Measurements from ENCODE around the gene TFAP2A. TPM values are rescaled to one million over a fixed set of nuclear protein-coding genes. Genes with fewer than 3 reads are reported as not detected.

TFAP2A gene
- total and polyA plus RNA-seq, 2 experiments from 2014 or later: 2.5 to 7.2 TPM

DNA sequence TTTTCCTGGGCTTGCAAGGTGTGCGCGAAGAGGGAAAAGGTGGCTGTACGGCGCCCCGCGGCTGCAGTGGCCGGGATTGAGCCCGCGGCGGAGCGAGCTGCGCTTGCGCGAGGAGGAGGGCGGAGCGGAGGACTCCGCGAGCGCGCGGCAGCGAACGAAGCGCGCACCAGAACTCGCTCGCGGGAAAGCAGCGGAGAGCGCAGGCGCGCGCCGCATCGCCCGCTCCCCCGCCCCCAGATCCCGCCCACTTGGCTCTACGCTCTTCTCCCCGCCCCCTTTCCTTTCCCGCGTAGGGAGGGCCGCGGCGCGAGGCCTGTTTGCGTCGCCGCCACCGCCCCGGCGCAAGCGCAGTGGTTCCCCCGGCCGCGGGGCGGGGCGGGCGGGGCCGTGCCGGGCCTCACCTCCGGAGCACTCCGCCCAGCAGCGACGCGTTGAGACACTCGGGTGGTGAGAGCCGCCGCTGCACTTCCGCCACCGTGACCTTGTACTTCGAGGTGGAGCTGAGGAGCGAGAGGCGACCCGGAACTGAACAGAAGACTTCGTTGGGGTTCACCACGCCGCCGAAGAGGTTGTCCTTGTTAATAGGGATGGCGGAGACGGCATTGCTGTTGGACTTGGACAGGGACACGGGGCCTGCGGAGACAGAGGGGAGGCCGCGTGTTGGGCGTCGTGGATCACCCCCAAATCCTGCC, 10.6 kb downstream of the TFAP2A start:
- Histone ChIP-seq H3K9ac (peak overlapping the region; percentile 81), H3K9me3 (ENCODE audit: low read depth) (no peaks in the 10 kb centered on the region), H3F3A (ENCODE audit: insufficient read depth) (peaks cover 41% of the 10 kb centered on the region), H3K9me2 (ENCODE audit: insufficient read depth) (no peaks in the 10 kb centered on the region), H3K4me1 (ENCODE audit: insufficient read depth) (peaks cover 7% of the 10 kb centered on the region), H3K4me3 (peak overlapping the region; percentile 79), H3K36me3 (ENCODE audit: low read depth) (peaks cover 15% of the 10 kb centered on the region; the same call in 1 of the 2 replicates), H3K27ac (peak overlapping the region; percentile 72), H3K27me3 (replicated peaks; ENCODE audit: insufficient read depth) (0 out of 2 replicates have a peak, but pooled peaks cover 3% of the 10 kb centered on the region), H3K79me2 (ENCODE audit: insufficient read depth) (peaks cover 49% of the 10 kb centered on the region), H2AFZ (peak overlapping the region; percentile 89), H4K20me1 (ENCODE audit: insufficient read depth) (no peaks in the 10 kb centered on the region), H3K4me2 (ENCODE audit: unreplicated experiment) (peak overlapping the region; percentile 96)
- TF ChIP-seq EZH2 (IDR thresholded peaks at IDR 0.05; ENCODE audit: insufficient read depth, poor library complexity, severe bottlenecking) (no peak), EZH2phosphoT487 (IDR thresholded peaks at IDR 0.05; ENCODE audit: insufficient read depth, low read depth) (no peak)
- DNase-seq: peak; percentile 98
- WGBS, 2 experiments (ENCODE audit: low coverage in 1 of 2, low lambda C conversion rate in 2 of 2, missing lambda C conversion rate in 2 of 2): 1 to 2% methylated on average over 25 to 49 of the region's 87 CpGs
- in situ Hi-C loops (cut with MboI): loop anchor here (25.0 kb wide), 1 partner anchor 1417 kb away; no protein-coding TSS in a partner anchor

DNA sequence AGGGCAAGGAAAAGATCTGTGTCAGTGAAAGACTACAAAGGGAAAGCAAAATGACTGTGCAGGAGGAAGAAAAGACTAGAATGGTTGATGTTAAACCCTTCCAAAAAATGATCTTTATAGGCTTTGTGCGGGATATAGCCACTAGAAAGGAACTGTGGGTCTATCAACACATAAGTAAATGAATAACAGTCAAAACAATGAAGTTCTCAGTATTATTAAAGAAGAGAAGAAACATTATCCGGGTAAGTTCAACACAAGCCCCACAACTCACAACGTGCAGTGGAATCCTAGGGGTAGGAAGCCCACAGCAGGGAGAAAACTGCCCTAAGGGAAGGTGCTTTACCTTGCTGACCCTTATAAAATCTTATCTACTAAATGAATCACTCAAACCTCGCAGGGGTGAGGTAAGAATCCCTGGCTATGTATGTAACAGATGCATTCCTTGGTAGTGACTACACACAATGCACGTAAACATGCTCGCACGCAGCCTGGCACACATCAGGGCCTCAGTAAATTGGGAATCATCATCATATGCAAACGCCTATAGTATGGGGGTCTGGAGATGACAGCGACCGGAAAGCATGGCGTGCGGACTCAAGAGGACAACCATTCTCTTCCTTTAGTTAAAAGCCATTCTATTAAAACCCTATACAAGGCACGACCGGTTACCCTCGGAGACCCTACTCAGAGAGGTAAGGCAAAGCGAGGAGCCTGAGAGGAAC, 11.3 kb downstream of the TFAP2A start:
- H3K79me2 ChIP-seq (ENCODE audit: insufficient read depth): peaks cover 42% of the 10 kb centered on the region
- peak; percentile 89 for DNase-seq
- peak overlapping the region; percentile 96 for H3K4me2 ChIP-seq (ENCODE audit: unreplicated experiment)
- no peaks in the 10 kb centered on the region for H4K20me1 ChIP-seq (ENCODE audit: insufficient read depth)
- peak overlapping the region; percentile 84 for H2AFZ ChIP-seq
- H3K27ac ChIP-seq: peak overlapping the region; percentile 72
- no peaks in the 10 kb centered on the region for H3K9me2 ChIP-seq (ENCODE audit: insufficient read depth)
- H3K9ac ChIP-seq: peak overlapping the region; percentile 81
- H3F3A ChIP-seq (ENCODE audit: insufficient read depth): peaks cover 37% of the 10 kb centered on the region
- peak overlapping the region; percentile 79 for H3K4me3 ChIP-seq
- TF ChIP-seq EZH2 (IDR thresholded peaks at IDR 0.05; ENCODE audit: insufficient read depth, poor library complexity, severe bottlenecking) (no peak), EZH2phosphoT487 (IDR thresholded peaks at IDR 0.05; ENCODE audit: insufficient read depth, low read depth) (no peak)
- 0 out of 2 replicates have a peak, but pooled peaks cover under 1% of the 10 kb centered on the region for H3K27me3 ChIP-seq (replicated peaks; ENCODE audit: insufficient read depth)
- H3K4me1 ChIP-seq (ENCODE audit: insufficient read depth): peaks cover 7% of the 10 kb centered on the region
- 6 to 7% methylated on average over 16 of the region's 16 CpGs for WGBS, 2 experiments (ENCODE audit: low coverage in 1 of 2, low lambda C conversion rate in 2 of 2, missing lambda C conversion rate in 2 of 2)
- peaks cover 15% of the 10 kb centered on the region; the same call in 1 of the 2 replicates for H3K36me3 ChIP-seq (ENCODE audit: low read depth)
- in situ Hi-C loops (cut with MboI): loop anchor here (25.0 kb wide), 1 partner anchor 1416 kb away; no protein-coding TSS in a partner anchor
- H3K9me3 ChIP-seq (ENCODE audit: low read depth): no peaks in the 10 kb centered on the region

DNA sequence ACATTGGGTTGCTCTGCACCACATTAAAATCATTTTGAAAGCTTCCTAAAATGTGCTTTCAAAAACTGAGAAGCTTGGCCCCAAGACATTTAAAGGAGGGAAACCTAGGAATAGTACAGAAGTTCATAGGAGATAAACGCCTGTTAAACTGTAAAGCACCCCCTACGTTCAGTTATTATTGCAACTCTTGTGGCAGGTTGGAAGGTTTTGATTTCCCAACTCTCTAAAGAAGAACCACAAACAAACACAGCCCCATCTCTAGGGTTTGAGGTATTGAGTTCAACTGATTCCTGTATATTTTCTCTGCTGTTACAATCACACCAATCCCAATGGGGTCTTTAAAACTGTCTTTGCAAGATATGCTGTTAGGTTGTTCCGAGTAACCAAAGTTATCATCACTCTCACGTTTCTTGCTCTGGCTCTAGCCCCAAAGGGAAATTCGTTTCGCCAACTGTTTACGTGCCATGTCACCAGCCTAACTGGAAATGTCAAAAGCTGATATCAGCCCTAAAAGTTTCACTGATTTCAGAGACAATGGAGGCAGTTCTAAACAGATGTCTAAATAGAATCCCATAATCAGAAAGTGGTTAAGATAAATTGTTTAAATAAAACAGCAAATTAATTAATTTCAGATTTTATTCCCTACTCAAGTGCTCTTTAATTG, 12.1 kb downstream of the TFAP2A start:
- WGBS, 2 experiments (ENCODE audit: low coverage in 1 of 2, low lambda C conversion rate in 2 of 2, missing lambda C conversion rate in 2 of 2): 39 to 45% methylated on average over 7 of the region's 7 CpGs
- peak overlapping the region; percentile 96 for H3K4me2 ChIP-seq (ENCODE audit: unreplicated experiment)

More for the DNA sequence above, 12.1 kb downstream of the TFAP2A start:
- Histone ChIP-seq H3K9me2 (ENCODE audit: insufficient read depth) (no peaks in the 10 kb centered on the region), H3K36me3 (ENCODE audit: low read depth) (peaks cover 15% of the 10 kb centered on the region; the same call in 1 of the 2 replicates), H3K79me2 (ENCODE audit: insufficient read depth) (peaks cover 34% of the 10 kb centered on the region), H3K27ac (peak overlapping the region; percentile 72), H3K4me1 (ENCODE audit: insufficient read depth) (peaks cover 7% of the 10 kb centered on the region), H2AFZ (no peak overlapping the region), H3K9ac (peak overlapping the region; percentile 81), H3K9me3 (ENCODE audit: low read depth) (no peaks in the 10 kb centered on the region), H3K27me3 (replicated peaks; ENCODE audit: insufficient read depth) (no peaks in the 10 kb centered on the region), H3F3A (ENCODE audit: insufficient read depth) (peaks cover 30% of the 10 kb centered on the region), H4K20me1 (ENCODE audit: insufficient read depth) (no peaks in the 10 kb centered on the region), H3K4me3 (peak overlapping the region; percentile 79)
- TF ChIP-seq EZH2phosphoT487 (IDR thresholded peaks at IDR 0.05; ENCODE audit: insufficient read depth, low read depth) (no peak), EZH2 (IDR thresholded peaks at IDR 0.05; ENCODE audit: insufficient read depth, poor library complexity, severe bottlenecking) (no peak)
- no peak for DNase-seq
- in situ Hi-C loops (cut with MboI): loop anchor here (25.0 kb wide), 1 partner anchor 1415 kb away; no protein-coding TSS in a partner anchor

Data from GM23248 (cell line).